NB4 (cell line): Measurements from ENCODE around the gene VAV3.

Source experiments
- MYC ChIP-seq: IDR thresholded peaks from 2 replicates; pipeline ENCODE4 v1.6.1; 2011; ENCODE audit warnings: low read depth, low read length
- POLR2A ChIP-seq: IDR thresholded peaks from 2 replicates; pipeline ENCODE4 v1.6.1; 2011; ENCODE audit warnings: mild to moderate bottlenecking; ENCODE audit not compliant: insufficient read length; ENCODE audit errors: extremely low read depth
- TF ChIP-seq, protein P1 (sequence below): IDR thresholded peaks from one replicate; pipeline ENCODE4 v1.5.1; 2012; ENCODE audit warnings: low read depth, low read length
- TF ChIP-seq, protein P2 (sequence below): IDR thresholded peaks from 2 replicates; pipeline ENCODE4 v1.6.1; 2011; ENCODE audit warnings: low read depth, low read length

DNA sequence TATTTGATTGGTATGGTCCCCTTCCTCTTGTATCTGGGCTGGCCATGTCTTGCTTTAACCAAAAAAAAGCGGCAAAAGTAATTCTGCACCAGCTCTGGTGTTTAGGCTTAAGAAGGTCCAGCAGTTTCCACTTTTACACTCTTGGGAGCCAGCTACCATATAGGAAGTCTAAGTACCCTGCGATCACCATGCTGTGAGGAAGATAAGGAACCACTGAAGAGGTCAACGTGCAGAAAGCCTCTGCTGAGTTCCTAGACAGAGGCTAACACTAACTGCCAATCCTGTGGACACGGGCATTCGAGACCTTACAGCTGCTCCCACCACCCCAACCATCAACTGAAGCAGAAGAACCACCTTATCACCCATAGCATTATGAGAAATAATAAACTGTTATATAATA, 331.4 kb downstream of the VAV3 start:
- TF ChIP-seq, protein P1, sequence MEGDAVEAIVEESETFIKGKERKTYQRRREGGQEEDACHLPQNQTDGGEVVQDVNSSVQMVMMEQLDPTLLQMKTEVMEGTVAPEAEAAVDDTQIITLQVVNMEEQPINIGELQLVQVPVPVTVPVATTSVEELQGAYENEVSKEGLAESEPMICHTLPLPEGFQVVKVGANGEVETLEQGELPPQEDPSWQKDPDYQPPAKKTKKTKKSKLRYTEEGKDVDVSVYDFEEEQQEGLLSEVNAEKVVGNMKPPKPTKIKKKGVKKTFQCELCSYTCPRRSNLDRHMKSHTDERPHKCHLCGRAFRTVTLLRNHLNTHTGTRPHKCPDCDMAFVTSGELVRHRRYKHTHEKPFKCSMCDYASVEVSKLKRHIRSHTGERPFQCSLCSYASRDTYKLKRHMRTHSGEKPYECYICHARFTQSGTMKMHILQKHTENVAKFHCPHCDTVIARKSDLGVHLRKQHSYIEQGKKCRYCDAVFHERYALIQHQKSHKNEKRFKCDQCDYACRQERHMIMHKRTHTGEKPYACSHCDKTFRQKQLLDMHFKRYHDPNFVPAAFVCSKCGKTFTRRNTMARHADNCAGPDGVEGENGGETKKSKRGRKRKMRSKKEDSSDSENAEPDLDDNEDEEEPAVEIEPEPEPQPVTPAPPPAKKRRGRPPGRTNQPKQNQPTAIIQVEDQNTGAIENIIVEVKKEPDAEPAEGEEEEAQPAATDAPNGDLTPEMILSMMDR, result no peak
- TF ChIP-seq POLR2A (no peak), MYC (no peak)
- TF ChIP-seq, protein P2, sequence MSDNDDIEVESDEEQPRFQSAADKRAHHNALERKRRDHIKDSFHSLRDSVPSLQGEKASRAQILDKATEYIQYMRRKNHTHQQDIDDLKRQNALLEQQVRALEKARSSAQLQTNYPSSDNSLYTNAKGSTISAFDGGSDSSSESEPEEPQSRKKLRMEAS, result no peak
